ENCODE data around the gene CAMSAP1.
"Not testable (repeated sequence)": the region's sequence is repeated elsewhere in the genome, so short reads cannot be mapped to it uniquely, and the experiment has no call there.

CAMSAP1 gene

DNA sequence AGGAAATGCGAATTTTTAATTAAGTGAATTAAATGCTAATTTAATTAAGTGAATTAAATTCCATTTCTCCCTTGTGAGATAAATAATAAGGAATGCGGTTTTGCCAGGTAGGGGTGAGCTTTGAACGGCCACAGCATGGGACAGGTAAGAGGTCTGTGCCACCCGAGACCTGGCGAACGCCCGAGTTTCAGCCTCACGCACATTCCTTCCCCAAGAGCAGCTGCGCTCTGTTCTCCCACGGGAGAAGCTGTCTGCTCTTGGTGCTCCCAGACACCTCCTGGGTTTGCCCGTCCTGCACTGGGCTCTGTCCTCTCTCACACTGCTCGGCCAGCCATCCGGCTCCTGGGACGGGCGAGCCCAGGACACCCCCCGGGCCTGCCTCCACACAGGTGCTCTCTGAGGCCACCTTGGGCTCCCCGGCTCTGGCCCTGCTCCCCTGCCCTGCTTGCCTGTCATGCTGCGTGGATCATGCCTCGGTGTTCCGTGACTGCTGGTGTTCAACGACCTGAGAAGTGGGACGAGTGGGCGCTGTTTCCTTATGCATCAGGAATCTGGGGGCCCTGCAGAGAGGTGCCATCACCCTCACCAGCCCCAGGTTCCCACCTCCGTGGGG, 13.7 kb upstream of the CAMSAP1 start:
- no peak for DNase-seq

DNA sequence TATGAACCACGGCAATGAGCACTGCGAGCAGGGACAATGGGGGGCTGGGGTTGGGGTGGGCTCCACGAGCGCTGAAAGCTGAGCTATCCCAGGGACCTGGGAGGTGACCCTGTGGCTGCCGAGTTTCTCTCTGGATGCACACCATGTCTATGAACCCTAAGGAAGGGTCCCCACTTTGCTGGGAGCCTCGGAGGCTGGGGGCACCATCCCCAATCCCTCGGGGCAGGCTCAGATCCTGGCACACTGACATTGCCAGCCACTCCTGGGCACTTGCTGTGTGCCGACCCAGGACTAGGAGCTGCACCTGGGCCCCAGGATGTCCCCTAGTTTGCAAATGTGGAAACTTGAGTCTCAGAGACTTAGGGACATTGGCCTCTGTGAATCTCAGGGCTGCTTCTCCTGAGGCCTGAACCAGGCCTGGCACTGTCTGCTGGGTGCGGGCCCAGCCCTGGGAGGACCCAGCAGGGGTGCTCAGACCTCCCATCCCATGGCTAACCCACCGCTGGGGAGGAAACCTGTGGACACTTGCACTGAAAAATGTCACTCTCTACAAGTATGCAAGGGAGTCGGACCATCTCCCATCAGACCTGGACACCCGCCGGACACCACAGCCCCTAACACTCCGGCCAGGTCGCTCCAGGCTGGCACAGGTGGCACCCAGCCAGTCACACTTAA, 13.0 kb upstream of the CAMSAP1 start:
- no peak for DNase-seq

DNA sequence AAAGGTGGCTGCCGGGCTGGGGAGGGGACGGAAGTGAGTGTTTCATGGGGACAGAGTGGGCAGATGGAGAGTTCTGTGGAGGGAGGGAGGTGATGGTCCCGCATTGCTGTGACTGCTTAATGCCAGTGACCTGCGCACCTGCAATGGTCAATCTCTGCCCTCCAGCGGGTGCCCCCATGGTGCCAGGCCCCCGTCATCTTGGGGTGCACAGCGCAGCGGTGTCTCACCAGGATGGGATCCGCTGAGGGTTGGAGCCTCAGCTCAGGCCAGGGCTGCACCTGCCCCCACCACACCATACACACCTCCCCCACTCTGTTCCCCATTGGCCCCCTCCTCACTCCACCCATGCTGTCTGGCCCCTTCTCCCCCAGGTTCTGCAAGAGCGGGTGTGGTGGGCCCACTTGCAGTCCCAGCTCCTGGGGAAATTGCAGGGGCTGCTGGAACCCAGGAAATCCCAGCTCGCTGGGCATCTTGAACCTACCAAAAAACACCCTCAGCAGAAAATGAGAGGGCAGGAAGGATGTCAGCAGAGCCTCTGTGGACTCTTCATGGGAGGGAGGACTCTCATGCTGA, 12.1 kb upstream of the CAMSAP1 start:
- DNase-seq, result no peak

GRCh38 chr9:135916227-135916626, 8.9 kb upstream of the CAMSAP1 start:
- not testable (repeated sequence) for DNase-seq

GRCh38 chr9:135914921-135915320, 7.6 kb upstream of the CAMSAP1 start:
- peak; percentile 16 for DNase-seq

DNA sequence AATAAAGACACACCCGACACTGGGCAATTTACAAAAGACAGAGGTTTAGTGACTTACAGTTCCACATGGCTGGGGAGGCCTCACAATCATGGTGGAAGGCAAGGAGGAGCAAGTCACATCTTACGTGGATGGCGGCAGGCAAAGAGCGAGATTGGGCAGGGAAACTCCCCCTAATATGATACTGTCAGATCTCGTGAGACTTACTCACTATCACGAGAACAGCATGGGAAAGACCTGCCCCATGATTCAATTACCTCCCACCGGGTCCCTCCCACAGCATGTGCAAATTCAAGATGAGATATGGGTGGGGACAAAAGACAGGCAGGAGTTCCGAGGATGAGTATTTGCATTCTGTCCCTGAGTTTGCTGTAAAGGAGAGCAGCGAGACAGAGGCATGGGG, 3.9 kb upstream of the CAMSAP1 start:
- not testable (repeated sequence) for DNase-seq

DNA sequence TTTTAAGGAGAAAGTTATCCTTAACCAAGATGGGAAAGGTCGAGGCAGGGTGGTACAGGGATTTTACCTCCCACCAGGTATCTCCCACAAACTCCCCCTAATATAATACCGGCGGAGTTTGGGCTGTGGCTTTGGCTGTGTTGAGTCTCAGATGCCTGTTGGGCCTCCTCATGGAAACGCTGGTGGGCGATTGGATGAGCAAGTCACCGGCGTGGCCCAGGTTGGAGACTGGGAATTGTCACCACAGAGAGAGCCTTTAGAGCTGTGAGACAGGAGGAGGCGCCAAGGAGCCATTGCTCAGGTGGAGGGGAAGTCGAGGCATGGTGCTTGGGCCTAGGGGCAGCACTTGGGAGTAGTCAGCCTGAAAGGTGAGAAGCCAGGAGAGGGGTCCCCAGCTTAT, 3.4 kb upstream of the CAMSAP1 start:
- DNase-seq, result no peak

DNA sequence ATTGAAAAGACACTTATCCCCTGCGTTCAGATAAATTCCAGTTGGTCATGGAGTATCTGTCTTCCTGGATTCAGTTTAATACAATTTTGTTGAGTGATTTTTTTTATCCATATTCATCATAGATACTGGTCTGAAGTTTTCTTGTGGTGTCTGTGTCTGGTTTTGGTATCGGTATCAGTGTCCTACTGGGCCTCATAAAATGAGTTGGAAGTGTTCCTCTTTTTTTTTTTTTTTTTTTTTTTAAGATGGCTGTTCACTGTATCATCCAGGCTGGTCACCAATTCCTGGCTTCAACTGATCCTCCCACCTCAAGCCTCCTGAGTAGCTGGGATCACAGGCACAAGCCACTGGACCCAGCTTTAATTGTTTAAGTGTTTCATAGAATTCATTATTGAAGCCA, 2.9 kb upstream of the CAMSAP1 start:
- no peak for DNase-seq

DNA sequence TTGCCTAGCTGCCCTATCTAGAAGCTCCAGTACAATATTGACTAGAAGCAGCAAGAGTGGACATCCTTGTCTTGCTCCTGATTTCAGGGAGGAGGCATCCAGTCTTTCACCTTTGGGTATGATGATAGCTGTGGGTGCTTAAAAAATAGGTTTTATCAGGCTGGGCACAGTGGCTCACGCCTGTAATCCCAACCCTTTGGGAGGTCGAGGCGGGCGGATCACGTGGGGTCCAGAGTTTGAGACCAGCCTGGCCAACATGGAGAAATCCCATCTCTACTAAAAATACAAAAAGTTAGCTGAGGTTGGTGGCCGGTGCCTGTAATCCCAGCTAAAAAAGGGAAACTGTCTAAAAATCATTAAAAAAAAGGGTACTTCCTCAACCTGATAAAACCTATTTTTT, 2.0 kb upstream of the CAMSAP1 start:
- no peak for DNase-seq

GRCh38 chr9:135908754-135909204, 1.4 kb upstream of the CAMSAP1 start:
- no peak for DNase-seq

DNA sequence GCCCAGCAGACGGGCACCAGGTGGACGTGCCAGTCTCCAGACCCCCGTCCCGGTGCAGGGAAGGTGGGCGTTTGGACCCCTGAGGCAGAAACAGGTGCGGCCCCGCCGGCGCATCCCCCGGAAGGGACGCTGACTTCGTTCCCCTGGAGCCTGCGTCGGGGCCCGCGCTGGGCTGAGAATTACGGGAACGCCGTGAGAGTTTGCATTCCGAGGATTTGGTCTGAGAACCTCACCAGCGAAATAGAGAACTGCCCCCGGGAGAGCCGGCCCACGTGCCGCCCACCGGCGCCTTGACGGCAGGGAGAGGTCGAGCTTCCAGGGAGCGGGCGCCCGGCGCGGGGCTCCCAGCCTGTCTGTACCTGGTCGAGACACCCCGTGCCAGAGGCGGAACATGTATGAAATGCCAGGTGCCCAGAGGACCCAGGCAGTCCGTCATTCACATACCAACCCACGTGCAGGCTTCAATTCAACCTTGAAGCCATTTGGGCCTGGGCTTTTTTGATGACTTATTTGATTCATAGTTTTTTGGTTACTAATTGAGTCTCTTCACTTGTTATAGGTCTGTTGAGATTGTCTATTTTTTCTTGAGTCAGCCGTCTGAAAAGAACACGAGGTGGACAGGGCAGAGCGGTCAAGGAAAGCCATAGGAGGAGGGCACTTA, 877 bp upstream of the CAMSAP1 start:
- DNase-seq, result no peak

GRCh38 chr9:135907006-135907430, 328 bp downstream of the CAMSAP1 start:
- no peak for DNase-seq

DNA sequence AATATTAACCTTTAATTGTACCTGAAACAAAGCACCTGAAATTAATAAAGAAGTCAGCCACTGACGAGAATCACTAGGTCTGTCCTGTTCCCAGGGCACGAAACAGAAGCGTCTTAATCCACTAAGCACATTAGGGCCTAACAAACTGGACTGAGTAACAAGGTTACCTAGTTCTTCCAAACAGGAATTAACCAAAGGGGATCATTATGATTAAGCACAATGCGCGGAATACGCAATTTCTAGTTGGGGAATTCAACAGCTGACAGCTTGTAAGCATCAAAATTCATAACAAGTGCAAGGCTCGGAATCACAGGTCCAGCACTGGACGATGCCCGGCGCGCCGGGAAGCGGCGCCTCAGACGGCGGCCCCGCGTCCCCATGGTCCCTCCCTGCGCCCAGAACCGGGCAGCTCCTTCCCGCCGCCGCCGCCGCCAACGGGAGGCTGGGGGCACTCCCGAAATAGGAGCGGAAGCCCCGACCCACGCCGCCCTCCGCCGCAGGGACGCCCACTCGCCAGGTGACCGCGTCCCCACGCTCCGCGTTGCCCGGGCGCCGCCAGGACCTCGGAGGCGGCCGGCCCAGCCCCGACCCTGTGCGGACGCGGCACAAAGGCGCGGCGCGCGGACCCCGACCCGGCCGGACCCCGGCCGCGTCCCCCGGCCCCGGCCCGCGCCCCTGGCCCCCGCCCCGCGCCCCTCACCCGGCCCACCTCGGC, 898 bp downstream of the CAMSAP1 start:
- DNase-seq, result peak; percentile 32

DNA sequence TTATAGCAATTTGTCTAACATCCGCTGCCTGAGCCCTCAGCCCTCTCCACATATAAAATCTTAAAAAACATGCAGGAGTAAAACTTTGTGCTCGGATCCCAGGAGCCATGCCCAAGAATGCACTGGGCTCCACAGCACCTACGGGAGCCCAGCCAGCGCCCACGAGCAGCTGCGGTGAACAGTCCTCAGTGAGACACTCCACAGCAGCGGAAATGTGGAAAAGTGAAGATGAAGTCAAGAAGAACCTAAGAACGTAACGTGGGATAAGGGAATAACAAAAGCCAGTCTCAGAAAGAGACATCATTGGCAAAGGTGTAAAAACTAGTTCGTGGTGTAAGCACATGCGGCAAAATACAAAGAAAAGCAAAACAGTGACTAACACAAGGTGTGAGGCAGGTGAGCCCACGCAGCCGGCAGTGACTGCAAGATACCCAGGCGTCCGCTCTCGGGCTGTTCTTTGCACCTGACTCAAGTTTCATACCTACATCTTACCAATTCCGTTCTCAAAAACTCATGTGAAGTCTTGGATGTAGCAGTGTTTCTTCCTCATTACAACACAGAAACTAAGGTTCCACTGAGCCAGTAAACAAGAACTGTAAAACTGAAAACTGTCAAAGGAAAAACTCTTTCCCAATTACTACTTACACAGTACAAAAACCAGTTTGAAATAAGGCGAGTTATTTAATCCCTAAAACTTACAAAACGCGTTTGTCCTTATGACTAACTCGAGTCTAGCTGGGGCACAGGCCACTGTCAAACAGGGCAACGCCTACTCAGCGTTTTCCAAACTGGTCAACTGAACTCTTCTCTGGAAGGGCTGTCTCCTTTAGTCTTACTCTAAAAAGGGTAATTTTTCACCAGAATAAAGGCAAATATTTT, 1.7 kb downstream of the CAMSAP1 start:
- DNase-seq, result no peak

DNA sequence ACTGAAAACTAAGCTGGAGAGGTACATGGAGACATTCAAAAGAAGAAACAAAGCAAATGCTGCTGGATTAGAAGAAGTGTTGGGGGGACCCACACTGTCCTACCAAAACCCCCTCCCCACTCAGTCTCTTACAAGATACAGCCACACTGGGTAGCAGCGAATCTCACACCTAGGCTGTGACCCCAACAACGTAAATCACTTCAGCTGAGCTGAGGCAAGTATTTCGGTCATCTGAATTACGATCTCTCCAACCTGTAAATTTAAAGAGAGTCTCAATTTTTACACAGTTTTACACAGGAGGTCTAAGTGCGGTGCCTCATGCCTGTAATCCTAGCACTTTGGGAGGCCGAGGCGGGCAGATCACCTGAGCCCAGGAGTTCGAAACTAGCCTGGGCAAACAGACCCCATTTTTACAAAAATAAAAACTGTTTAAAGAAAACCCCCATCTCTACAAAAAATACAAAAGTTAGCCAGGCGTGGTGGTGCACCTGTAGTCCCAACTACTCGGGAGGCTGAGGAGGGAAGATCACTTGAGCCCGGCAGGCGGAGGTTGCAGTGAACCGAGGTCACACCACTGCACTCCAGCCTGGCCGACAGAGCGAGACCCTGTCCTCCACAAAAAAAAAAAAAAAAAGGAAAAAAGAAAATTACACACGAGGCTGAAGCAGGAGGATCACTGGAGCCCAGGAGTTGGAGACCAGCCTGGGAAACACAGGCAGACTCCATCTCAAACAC, 3.4 kb downstream of the CAMSAP1 start:
- DNase-seq, result no peak

GRCh38 chr9:135903358-135903656, 4.0 kb downstream of the CAMSAP1 start:
- no peak for DNase-seq

DNA sequence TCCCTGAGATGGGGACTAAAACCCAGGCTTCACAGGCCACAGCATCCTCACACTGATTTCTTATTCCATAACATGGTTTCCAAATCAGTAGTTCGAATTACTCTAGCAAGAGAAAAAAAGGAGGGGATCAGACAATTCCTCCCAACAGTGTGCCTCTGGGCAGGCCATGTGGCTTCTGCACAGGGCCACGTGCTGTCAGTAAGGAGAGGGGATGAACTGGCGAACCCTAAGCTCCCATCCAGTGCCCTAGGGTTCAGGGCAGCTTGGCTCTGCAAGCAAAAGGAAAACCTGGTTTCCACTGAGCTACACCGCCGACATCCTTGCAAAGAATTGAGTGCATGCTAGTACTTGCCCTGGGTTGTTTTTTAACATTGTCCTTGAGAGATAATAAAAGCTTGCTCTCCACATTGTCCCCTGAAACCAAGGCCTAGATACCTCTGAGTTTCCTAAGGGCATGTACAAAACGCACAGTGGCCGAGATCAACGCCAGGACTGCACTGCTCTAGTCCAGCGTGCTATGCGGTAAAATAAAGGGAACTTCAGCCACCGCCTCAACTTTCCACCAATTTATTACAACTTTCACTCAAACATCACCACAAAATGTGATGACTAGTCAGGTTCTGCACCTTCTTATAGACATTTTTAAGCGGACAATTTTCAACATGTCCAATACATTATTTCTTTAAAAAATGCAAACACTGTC, 4.5 kb downstream of the CAMSAP1 start:
- DNase-seq, result no peak

DNA sequence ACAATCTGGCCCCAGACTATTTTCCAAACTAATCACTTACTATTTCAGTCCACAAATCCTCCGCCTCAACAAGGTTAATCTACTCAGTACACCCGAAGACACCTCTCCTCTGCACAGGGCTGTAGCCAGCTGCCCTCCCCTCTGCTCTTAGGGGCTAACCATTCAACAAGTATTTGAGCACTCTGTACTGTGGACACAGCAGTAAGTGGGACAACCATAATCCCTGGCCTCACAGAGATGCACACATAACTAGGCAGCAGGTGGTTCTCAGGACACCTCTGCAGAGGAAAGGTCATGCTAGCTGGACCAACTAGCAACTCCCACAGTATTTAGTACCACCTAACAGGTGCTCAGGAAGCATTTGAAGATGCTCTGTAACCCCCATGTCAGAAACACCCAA, 5.5 kb downstream of the CAMSAP1 start:
- DNase-seq, result no peak

GRCh38 chr9:135901031-135901758, 6.2 kb downstream of the CAMSAP1 start:
- no peak for DNase-seq

Measured in fibroblast of skin of back (primary cell).